Fibroblast of skin of left quadriceps (primary cell): Measurements from ENCODE around the gene SLC35G3.
"Not testable (repeated sequence)": the region's sequence is repeated elsewhere in the genome, so short reads cannot be mapped to it uniquely, and the experiment has no call there.

Source experiments
- DNase-seq, 2 experiments: peaks; one replicate each; pipeline ENCODE4 v3.0.0-alpha.2; 2013; ENCODE audit warnings: low read depth in 2 of 2

Gene SLC35G3

GRCh38 chr17:35164716-35165115 lies 29.5 kb downstream of the SLC35G3 start:
- DNase-seq = no peak

- no peak for DNase-seq
Measured at GRCh38 chr17:35163886-35164285, 30.3 kb downstream of the SLC35G3 start.

GRCh38 chr17:35162755-35163154 lies 31.4 kb downstream of the SLC35G3 start:
- no peak for DNase-seq

GRCh38 chr17:35161281-35161761 lies 32.9 kb downstream of the SLC35G3 start:
- DNase-seq = no peak

GRCh38 chr17:35160354-35161201 lies 33.6 kb downstream of the SLC35G3 start:
- no peak for DNase-seq

GRCh38 chr17:35159940-35160339 lies 34.3 kb downstream of the SLC35G3 start:
- no peak for DNase-seq

- DNase-seq = no peak
Measured at GRCh38 chr17:35155246-35155645, 38.9 kb downstream of the SLC35G3 start.

GRCh38 chr17:35154196-35155165 lies 39.7 kb downstream of the SLC35G3 start:
- no peak for DNase-seq

- DNase-seq = no peak
Measured at GRCh38 chr17:35152421-35153140, 41.6 kb downstream of the SLC35G3 start.

- DNase-seq = not testable (repeated sequence)
Measured at GRCh38 chr17:35151080-35151479, 43.1 kb downstream of the SLC35G3 start.

GRCh38 chr17:35149941-35150340 lies 44.3 kb downstream of the SLC35G3 start:
- no peak for DNase-seq

GRCh38 chr17:35148144-35148543 lies 46.0 kb downstream of the SLC35G3 start:
- DNase-seq = no peak

- DNase-seq = no peak
Measured at GRCh38 chr17:35147375-35147905, 46.8 kb downstream of the SLC35G3 start, which contains the start of gene UNC45B. Gene UNC45B, plus strand, starts transcription at chr17:35147817. Its CDS starts 447 bp downstream, at chr17:35148264.

GRCh38 chr17:35146214-35146833 lies 47.9 kb downstream of the SLC35G3 start:
- no peak for DNase-seq

GRCh38 chr17:35144840-35145239 lies 49.4 kb downstream of the SLC35G3 start:
- no peak for DNase-seq
